Transverse colon (tissue), 3 donors: ENCODE data around the gene MEF2A.

Source experiments
- CTCF ChIP-seq, 5 experiments: fragments of 200-600 bp in 3 of 5; fragments of 450-650 bp in 2 of 5; sonication (generic) in 3 of 5; IDR thresholded peaks; 1 replicate in 2 of 5; 2 replicates in 3 of 5; pipeline ENCODE4 v1.5.1; 2016 to 2017; ENCODE audit warnings: antibody characterized with exemption in 5 of 5, inconsistent platforms in 3 of 5, mild to moderate bottlenecking in 2 of 5, moderate library complexity in 1 of 5
- POLR2A ChIP-seq: fragments of 450-650 bp; IDR thresholded peaks from one replicate; pipeline ENCODE4 v1.6.1; 2016; ENCODE audit warnings: antibody characterized with exemption, mild to moderate bottlenecking, moderate library complexity

GRCh38 chr15:99645543-99645935 is 79.8 kb downstream of the MEF2A start:
- TF ChIP-seq CTCF (IDR thresholded peaks at IDR 0.05): no peak
- no peak for TF ChIP-seq POLR2A
